ENCODE results near the gene MGST2. TPM values are rescaled to one million over a fixed set of nuclear protein-coding genes. Genes with fewer than 3 reads are reported as not detected.

MGST2 gene
- total RNA-seq, 1 experiment from 2014 or later: 14.9 TPM

GRCh38 chr4:139718833-139719232 is 53.2 kb downstream of the MGST2 start (continued):
- TF ChIP-seq CTCF (IDR thresholded peaks at IDR 0.05) (no peak), ERG (CRISPR knock-in tag; IDR thresholded peaks at IDR 0.05) (no peak), CREM (CRISPR knock-in tag; IDR thresholded peaks at IDR 0.05) (no peak), PRDM15 (CRISPR knock-in tag; IDR thresholded peaks at IDR 0.05) (no peak), SMAD3 (CRISPR knock-in tag; IDR thresholded peaks at IDR 0.05; ENCODE audit: borderline replicate concordance) (no peak), ATF3 (CRISPR knock-in tag; conservative IDR thresholded peaks at IDR 0.05) (no peak), IRF2 (CRISPR knock-in tag; IDR thresholded peaks at IDR 0.05; ENCODE audit: borderline replicate concordance, low read depth) (no peak), JUN (CRISPR knock-in tag; IDR thresholded peaks at IDR 0.05) (no peak)

- ATAC-seq (no peak), DNase-seq (ENCODE audit: low spot score) (no peak)
- ChIA-PET POLR2A (no interaction called here), CTCF (interaction anchor here (1.5 to 1.8 kb wide), 2 partner anchors 63 to 611 kb away, joined by 3 to 8 read pairs; no protein-coding TSS in a partner anchor)
- H3K4me1 Mint-ChIP-seq: no peaks in the 10 kb centered on the region
- H3K36me3 Mint-ChIP-seq: peaks cover 4% of the 10 kb centered on the region; the same call in 1 of the 2 replicates
- no peak overlapping the region for H3K27ac Mint-ChIP-seq
- H3K4me3 Mint-ChIP-seq: no peak overlapping the region
- TF ChIP-seq JAZF1 (CRISPR knock-in tag; IDR thresholded peaks at IDR 0.05) (no peak), ZNF512 (CRISPR knock-in tag; IDR thresholded peaks at IDR 0.05; ENCODE audit: borderline replicate concordance) (no peak), IRF1 (CRISPR knock-in tag; IDR thresholded peaks at IDR 0.05) (no peak), HMGA2 (CRISPR knock-in tag; IDR thresholded peaks at IDR 0.05) (no peak), USF2 (CRISPR knock-in tag; IDR thresholded peaks at IDR 0.05) (no peak), ZNF671 (CRISPR knock-in tag; IDR thresholded peaks at IDR 0.05) (no peak), PRRX2 (CRISPR knock-in tag; IDR thresholded peaks at IDR 0.05) (no peak), ATF3 (CRISPR knock-in tag; conservative IDR thresholded peaks at IDR 0.05) (no peak), SP1 (CRISPR knock-in tag; conservative IDR thresholded peaks at IDR 0.05) (no peak), ZNF416 (CRISPR knock-in tag; IDR thresholded peaks at IDR 0.05) (no peak), ERG (CRISPR knock-in tag; IDR thresholded peaks at IDR 0.05) (no peak), ZBTB21 (CRISPR knock-in tag; IDR thresholded peaks at IDR 0.05; ENCODE audit: borderline replicate concordance) (no peak), ZNF232 (CRISPR knock-in tag; IDR thresholded peaks at IDR 0.05) (no peak), NFYB (CRISPR knock-in tag; conservative IDR thresholded peaks at IDR 0.05; ENCODE audit: low read depth) (no peak)
- peaks cover 42% of the 10 kb centered on the region for H3K27me3 Mint-ChIP-seq (ENCODE audit: low read depth)
- no peaks in the 10 kb centered on the region for H3K9me3 Mint-ChIP-seq
Observed at GRCh38 chr4:139719381-139720101, 53.9 kb downstream of the MGST2 start.
